ENCODE measurements around the gene AADAC.
"Not testable (repeated sequence)": the region's sequence is repeated elsewhere in the genome, so short reads cannot be mapped to it uniquely, and the experiment has no call there.

AADAC gene

GRCh38 chr3:151841801-151842200, 27.9 kb downstream of the AADAC start:
- H3F3A ChIP-seq (ENCODE audit: control insufficient read depth, insufficient read depth): no peaks in the 10 kb centered on the region
- no peaks in the 10 kb centered on the region for H3K79me2 ChIP-seq (ENCODE audit: control insufficient read depth, low read length)
- no peaks in the 10 kb centered on the region for H3K4me1 ChIP-seq (ENCODE audit: control insufficient read depth, low read length)
- H3K9me2 ChIP-seq (replicated peaks; ENCODE audit: control insufficient read depth, low read length): no peaks in the 10 kb centered on the region
- no peak overlapping the region for H3K4me3 ChIP-seq (ENCODE audit: low read length)
- H3K4me2 ChIP-seq (ENCODE audit: low read length): no peak overlapping the region
- H3K27ac ChIP-seq (ENCODE audit: low read depth, low read length): no peak overlapping the region
- H3K9me3 ChIP-seq (ENCODE audit: control insufficient read depth, insufficient read depth, low read length): no peaks in the 10 kb centered on the region
- no peak for TF ChIP-seq CTCF (IDR thresholded peaks at IDR 0.05; ENCODE audit: low read depth, low read length, poor library complexity, severe bottlenecking)
- no peak for TF ChIP-seq EZH2phosphoT487 (IDR thresholded peaks at IDR 0.05; ENCODE audit: borderline replicate concordance, low read length)
- H3K27me3 ChIP-seq (ENCODE audit: control insufficient read depth, low read length): peaks cover 8% of the 10 kb centered on the region; the same call in 1 of the 2 replicates
- H4K20me1 ChIP-seq (ENCODE audit: control insufficient read depth, insufficient read depth, low read depth, low read length): no peaks in the 10 kb centered on the region
- H3K36me3 ChIP-seq (ENCODE audit: control insufficient read depth, low read length): no peaks in the 10 kb centered on the region

- Histone ChIP-seq H3K4me1 (ENCODE audit: control insufficient read depth, low read length) (no peaks in the 10 kb centered on the region), H3K4me3 (ENCODE audit: low read length) (no peak overlapping the region), H4K20me1 (ENCODE audit: control insufficient read depth, insufficient read depth, low read depth, low read length) (no peaks in the 10 kb centered on the region), H3K9me2 (replicated peaks; ENCODE audit: control insufficient read depth, low read length) (no peaks in the 10 kb centered on the region), H3K9me3 (ENCODE audit: control insufficient read depth, insufficient read depth, low read length) (no peaks in the 10 kb centered on the region), H3F3A (ENCODE audit: control insufficient read depth, insufficient read depth) (no peaks in the 10 kb centered on the region), H3K27me3 (ENCODE audit: control insufficient read depth, low read length) (0 out of 2 replicates have a peak, but pooled peaks cover 4% of the 10 kb centered on the region), H3K36me3 (ENCODE audit: control insufficient read depth, low read length) (no peaks in the 10 kb centered on the region), H3K79me2 (ENCODE audit: control insufficient read depth, low read length) (no peaks in the 10 kb centered on the region), H3K4me2 (ENCODE audit: low read length) (no peak overlapping the region), H3K27ac (ENCODE audit: low read depth, low read length) (no peak overlapping the region)
- TF ChIP-seq CTCF (IDR thresholded peaks at IDR 0.05; ENCODE audit: low read depth, low read length, poor library complexity, severe bottlenecking): no peak
- no peak for TF ChIP-seq EZH2phosphoT487 (IDR thresholded peaks at IDR 0.05; ENCODE audit: borderline replicate concordance, low read length)
These were observed 29.4 kb downstream of the AADAC start for GRCh38 chr3:151843275-151843674.

DNA sequence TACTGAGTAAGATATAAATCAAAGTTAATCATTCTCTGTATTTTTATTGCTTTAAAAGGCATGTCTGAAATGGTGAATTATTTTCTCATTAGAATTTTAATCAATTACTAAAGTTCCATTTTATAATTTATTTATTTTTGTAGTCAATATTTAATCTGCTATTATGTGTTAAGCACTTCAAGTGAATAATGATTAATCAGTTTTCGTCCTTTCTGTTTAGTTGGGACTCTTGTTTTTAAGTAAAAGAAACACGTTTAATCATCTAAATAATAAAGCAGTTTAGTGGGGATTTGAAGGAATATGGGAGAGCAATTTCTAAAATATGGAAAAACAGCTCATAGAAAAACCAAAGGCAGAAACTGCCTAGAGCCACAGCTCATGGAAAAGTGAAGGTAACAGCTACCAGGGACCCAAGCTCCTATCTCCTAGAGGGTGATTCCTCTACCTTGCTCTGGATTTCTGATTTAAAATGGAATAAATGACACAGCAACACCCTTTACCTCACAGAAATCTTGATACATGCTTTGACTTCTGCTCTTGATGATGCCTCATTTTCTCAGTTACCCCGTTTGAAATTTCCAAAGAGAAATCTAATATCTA, 31.5 kb downstream of the AADAC start:
- H3K27me3 ChIP-seq (ENCODE audit: control insufficient read depth, low read length): 0 out of 2 replicates have a peak, but pooled peaks cover 4% of the 10 kb centered on the region
- no peak overlapping the region for H3K27ac ChIP-seq (ENCODE audit: low read depth, low read length)
- no peaks in the 10 kb centered on the region for H3K9me3 ChIP-seq (ENCODE audit: control insufficient read depth, insufficient read depth, low read length)
- no peak overlapping the region for H3K4me2 ChIP-seq (ENCODE audit: low read length)
- H4K20me1 ChIP-seq (ENCODE audit: control insufficient read depth, insufficient read depth, low read depth, low read length): no peaks in the 10 kb centered on the region
- TF ChIP-seq EZH2phosphoT487 (IDR thresholded peaks at IDR 0.05; ENCODE audit: borderline replicate concordance, low read length) (no peak), CTCF (IDR thresholded peaks at IDR 0.05; ENCODE audit: low read depth, low read length, poor library complexity, severe bottlenecking) (no peak)
- no peaks in the 10 kb centered on the region for H3K36me3 ChIP-seq (ENCODE audit: control insufficient read depth, low read length)
- H3K9me2 ChIP-seq (replicated peaks; ENCODE audit: control insufficient read depth, low read length): no peaks in the 10 kb centered on the region
- H3K4me3 ChIP-seq (ENCODE audit: low read length): no peak overlapping the region
- H3K79me2 ChIP-seq (ENCODE audit: control insufficient read depth, low read length): no peaks in the 10 kb centered on the region
- H3K4me1 ChIP-seq (ENCODE audit: control insufficient read depth, low read length): no peaks in the 10 kb centered on the region
- H3F3A ChIP-seq (ENCODE audit: control insufficient read depth, insufficient read depth): no peaks in the 10 kb centered on the region

DNA sequence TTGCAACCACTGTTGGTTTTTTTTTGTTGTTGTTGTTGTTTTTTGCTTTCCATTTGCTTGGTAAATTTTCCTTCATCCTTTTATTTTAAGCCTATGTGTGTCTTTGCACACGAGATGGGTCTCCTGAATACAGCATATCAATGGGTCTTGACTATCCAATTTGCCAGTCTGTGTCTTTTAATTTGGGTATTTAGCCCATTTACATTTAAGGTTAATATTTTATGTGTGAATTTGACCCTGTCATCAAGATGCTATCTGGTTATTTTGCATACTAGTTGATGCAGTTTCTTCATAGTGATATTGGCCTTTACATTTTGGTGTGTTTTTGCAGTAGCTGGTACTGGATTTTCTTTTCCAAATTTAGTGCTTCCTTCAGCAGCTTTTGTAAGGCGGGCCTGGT, 36.1 kb downstream of the AADAC start:
- H3K4me2 ChIP-seq (ENCODE audit: low read length); H3K4me3 ChIP-seq (ENCODE audit: low read length); H3K4me1 ChIP-seq (ENCODE audit: control insufficient read depth, low read length); H3F3A ChIP-seq (ENCODE audit: control insufficient read depth, insufficient read depth); H3K27me3 ChIP-seq (ENCODE audit: control insufficient read depth, low read length); H3K36me3 ChIP-seq (ENCODE audit: control insufficient read depth, low read length); H3K9me3 ChIP-seq (ENCODE audit: control insufficient read depth, insufficient read depth, low read length); H4K20me1 ChIP-seq (ENCODE audit: control insufficient read depth, insufficient read depth, low read depth, low read length); H3K79me2 ChIP-seq (ENCODE audit: control insufficient read depth, low read length); H3K9me2 ChIP-seq (replicated peaks; ENCODE audit: control insufficient read depth, low read length); H3K27ac ChIP-seq (ENCODE audit: low read depth, low read length): not testable (repeated sequence)
